ENCODE measurements around the gene ACTL6B.

Gene ACTL6B

DNA sequence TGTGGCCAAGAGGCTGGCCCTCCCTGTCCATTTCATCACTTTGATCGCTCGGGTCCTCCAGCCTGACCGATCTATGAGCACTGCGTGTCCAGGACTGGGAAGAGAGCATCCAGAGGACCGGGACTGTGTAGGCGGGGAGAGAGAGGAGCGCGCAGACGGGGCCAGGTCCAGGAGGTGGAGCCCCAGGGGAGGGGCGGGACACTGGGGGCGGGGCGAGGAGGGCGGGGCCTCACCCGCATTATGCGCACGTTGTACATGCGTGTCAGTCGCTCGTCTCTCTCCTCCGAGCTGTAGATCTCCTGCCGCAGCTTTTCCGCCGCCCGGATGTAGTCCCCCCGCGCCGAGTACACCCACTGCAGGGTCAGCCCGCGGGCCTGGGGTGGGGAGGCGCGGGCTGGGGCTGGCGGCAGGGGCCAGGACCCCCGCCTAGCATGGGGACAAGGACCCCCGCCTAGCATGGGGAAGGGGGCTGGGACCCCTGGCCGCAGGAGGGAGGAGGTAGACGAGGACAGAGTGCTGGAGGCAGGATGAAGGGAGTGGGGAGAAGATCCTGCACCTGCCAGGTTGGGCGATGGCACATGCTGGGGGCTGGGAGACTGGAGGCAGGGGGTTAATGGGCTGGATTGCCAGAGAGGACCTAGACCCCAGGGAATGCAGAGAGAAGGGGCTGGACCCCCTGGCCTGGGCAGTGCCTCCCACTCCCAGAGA is 29.6 kb downstream of the ACTL6B start:
- DNase-seq = peak; percentile 45 to 60

DNA sequence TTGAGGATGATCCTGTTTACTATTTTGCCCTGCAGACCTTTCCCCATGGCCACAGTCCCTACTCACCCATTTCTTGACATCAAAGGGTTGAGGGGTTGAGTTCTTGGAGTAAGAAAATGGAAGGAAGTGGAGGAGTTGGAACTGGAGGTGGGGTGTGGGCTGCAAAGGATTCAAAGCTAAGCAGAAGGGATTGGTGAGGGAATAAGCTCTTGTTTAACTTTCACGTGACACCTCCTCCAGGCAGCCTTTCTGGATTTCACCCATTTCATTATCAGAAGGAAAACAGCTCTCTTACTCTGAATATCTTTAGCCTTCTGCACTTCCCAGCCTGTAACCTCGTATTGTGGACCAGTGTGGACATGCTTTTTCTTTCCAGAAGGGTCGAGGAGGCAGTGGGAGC is 30.2 kb downstream of the ACTL6B start:
- no peak for DNase-seq

DNA sequence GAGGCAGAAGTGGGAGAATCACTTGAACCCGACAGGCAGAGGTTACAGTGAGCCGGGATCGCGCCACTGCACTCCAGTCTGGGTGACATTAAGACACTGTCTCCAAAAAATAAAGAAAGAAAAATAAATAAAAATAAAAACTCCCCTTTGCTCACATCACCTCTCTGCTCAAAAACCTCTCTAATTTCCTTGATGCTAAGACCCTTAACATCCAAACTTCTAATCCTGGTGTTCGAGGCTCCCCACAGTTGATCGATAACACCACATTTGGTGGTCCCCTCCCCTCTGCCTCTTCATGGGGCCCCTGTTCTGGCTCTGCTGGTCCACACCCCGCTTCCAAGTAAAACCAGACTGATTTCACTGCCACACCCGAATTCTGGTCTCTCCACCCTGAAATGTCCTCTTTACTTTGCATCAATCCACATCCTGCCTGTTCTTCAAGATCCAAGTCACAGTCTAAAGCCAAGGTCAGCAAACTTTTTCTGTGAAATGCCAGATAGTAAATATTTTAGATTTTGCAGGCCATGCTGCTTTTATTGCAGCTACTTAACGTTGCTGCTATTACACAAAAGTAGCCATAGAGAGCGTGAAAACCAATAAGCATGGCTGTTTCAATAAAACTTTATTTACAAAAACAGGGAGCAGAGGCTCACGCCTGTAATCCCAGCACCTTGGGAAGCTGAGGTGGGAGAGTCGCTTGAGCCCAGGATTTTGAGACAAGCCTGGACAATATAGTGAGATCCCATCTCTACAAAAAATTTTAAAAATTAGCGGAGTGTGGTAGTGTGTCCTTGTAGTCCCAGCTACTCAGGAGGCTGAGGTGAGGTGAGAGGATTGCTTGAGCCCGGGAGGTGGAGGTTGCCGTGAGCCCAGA is 32.1 kb downstream of the ACTL6B start:
- no peak for DNase-seq

DNA sequence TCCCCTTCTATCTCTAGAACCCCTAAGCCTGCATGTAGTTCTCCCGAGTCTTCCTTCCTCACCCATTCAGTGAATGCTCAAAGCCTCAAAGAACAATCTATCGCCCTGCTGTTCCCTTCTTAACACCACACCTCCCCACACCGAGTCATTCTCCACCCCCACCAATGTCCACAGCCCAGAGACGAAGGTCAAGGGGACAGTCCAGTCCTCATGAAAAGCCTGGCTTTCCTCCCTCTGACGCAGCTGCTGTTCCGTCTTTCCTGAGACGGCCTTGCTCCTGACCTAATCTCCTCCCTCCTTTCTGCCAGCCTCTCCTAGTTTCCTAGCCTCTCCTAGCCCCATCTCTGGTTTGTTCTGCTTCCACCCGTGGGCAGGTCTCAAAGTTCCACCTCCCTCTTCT is 34.7 kb downstream of the ACTL6B start:
- no peak for DNase-seq

DNA sequence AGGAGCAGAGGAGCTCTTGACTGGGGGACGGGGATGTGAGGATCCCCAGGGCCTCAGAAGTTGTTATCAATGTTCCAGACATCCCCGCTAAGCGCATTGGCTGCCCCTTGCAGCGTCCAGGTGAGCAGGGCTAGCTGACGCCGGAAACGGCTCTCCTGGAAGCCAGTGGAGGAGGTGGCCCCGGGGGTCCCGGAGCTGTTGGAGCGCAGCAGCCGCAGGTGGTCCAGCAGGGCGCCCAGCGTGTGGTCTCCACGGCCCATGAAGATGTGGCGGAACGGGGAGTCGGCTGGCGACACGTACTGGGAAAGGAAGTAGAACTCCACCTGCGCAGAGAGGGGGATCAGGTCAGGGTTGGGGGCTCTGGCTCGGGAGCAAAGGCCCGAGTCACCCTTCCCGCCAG is 35.4 kb downstream of the ACTL6B start:
- DNase-seq = no peak

DNA sequence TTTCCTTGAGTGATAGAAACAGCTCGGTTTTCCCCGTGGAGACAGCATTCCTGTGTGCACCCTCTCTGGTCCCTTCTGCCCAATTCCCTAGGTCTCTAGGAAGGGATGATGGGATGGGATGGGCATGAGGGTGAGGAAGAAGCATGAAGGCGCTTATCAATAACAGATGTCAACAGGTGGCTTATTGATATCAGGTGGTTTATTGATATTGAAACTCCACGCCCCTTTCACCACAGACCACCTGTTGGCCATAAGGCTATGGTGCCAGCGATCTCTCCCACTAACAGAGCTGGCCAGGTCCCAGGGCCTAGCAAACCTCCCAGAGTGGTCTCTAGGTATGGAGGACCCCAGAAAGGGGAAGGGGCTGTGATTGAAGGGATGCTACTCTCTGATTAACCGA is 36.0 kb downstream of the ACTL6B start:
- DNase-seq = no peak

DNA sequence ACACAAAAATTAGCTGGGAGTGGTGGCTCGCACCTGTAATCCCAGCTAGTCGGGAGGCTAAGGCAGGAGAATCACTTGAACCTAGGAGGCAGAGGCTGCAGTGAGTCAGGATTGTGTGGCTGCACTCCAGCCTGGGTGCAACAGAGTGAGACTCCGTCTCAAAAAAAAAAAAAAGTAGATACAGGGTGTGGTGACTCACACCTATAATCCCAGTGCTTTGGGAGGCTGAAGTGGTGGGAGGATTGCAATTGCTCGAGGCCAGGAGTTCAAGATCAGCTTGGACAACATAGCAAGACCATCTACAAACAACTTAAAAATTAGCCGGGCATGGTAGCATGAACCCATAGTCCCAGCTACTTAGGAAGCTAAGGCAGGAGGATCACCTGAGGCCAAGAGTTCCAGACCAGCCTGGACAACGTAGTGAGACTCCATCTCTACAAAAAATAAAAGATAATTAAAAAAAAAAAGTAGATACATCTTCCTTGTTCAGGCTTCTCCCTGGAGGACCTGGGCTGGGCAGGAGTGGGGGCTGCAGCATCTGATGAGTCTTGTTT is 41.9 kb downstream of the ACTL6B start:
- no peak for DNase-seq

DNA sequence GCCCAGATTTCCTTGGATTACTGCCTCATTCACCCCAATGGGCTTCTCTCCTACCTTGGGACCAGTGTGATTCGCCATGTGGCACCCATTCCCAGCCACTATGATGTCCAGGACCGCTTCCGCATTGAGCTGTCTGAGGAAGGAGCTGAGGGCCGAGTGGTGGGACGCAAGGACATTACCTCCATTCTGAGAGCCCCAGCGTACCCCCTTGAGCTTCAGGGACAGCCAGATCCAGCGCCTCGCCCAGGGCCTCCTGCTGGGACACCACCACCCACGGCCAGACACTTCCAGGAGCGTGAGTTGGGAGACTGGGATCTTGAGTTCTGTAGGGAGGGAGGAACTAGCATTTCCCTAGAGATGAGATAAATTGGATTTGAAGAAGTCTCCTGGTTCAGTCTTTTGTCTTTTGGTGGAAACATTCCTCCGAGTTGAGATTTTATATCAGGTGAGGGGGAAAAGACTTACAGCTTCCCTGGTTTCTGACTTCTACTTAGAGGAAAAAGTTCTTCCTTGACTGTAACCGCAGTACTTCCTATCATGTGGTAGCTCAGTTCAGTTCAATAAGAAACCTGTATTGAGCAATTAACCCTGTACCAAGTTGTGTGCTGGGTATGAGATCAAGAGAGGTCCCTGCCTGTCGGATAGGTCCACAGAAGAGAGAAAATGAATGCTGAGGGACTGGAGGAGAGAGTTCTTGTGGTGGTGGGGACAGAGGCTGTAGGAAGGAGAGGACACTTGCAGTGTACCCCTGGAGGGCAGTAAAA is 42.7 kb downstream of the ACTL6B start:
- DNase-seq = no peak

DNA sequence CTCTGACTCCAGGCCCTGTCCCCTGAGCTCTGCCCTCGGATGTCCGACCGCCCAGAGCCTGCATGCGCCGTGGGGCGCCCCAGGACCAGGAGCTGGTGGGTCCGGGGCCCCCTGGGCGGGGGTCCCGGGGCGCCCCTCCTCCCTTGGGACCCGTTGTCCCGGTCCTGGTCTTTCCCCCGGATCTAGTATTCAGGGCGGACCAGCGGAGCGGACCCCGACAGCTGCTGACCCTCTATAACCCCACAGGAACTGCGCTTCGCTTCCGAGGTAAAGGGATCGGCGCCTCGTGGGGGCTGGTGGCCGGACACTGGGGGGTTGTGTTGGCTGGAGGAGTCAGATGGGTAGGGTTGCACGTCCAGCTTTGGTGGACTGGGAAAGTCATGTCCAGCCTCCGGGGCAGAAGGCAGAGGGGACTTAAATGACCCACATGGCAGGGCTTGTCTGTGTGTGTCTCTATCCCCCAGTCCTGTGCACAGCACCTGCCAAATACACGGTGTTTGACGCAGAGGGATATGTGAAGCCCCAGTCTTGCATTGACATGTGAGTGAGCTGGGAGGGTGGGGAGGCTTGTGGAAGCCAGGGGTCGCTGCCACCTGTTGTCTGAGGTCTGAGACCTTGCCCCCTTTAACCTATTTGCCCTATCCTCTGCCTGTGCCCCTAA is 43.4 kb downstream of the ACTL6B start:
- no peak for DNase-seq

DNA sequence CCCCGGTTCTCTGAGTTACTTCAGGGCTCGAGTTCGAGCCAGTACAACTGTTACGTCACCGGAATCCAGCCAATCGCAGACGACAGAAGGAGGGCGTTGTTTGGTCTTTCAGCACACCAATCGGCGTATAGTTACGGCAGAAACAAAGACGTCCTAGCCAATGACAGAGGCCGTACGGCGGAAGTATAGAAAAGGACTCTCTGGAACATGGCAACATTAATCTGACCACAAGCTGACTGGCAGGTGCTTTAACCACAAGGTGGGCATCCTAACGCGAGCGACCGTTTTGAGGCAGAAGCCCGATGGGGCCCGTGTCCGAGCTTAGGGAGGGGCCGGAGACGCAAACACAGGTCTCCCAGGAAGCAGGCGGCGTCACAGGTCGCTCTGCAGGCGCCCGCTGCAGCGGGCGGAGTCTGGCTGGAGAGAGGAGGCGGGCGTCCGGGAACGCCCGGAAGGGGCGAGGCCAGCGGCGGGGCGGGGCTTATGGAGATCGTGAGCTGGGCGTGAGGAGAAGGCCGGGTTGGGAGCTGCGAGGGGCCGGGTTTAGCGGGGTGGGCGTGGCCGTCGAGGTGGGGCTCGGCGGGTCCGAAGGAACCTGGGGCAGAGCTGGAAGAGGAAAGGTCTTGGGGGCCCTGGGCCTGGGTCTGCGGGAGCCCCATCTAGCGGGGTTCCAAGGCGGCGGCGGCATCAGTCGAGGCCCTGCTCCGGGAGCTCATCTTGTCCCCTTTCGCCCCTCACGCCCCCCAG is 44.1 kb downstream of the ACTL6B start, which contains the start of gene MOSPD3:
Gene MOSPD3 (plus strand): TSS at position 558 of the 747 bp plus-strand sequence. CDS start 252 bp downstream, outside the sequence.
- DNase-seq = peak; percentile 97 to 98

DNA sequence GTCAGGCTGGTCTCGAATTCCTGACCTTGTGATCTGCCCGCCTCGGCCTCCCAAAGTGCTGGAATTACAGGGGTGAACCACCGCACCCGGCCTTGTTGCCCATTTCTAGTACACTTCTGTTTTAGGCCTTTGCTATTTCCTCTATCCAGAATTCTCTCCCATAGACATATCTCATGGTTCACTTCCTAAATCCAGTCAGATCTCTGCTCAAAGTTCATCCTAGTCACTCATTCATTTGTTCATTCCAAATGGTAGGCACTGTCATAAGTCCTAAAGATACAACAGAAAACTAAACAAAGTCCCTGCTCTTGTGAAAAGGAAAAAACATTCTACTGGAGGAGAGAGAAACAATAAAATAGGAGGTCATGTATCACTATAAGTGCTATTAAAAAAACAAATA is 46.3 kb downstream of the ACTL6B start:
- no peak for DNase-seq

DNA sequence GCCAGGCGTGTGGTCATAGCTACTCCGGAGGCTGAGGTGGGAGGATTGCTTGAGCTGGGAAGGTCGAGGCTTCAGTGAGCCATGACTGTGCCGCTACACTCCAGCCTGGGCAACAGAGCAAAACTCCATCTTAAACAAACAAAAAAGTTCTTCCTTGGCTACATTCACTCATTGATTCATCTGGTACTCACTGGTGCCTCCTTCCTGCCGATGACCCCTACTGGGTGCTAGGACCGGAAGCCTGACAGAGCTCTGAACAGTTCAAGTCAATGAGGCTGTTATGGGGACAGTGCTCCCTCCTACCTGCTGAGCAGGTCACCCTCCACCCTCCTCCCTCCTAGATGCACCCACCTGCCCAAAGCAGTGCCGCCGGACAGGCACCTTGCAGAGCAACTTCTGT is 49.1 kb downstream of the ACTL6B start:
- no peak for DNase-seq

DNA sequence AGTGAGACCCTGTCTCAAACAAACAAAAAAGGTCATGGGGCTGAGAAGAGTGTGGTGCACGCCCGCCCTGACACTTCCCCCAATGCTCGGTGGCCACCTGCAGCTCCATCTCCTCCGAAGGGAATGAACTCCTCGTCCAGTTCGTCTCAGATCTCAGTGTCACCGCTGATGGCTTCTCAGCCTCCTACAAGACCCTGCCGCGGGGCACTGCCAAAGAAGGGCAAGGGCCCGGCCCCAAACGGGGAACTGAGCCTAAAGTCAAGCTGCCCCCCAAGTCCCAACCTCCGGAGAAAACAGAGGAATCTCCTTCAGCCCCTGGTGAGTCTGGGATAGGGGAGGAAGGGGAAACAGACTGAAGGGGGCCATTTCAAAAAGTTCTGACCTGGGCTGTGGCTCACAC is 49.9 kb downstream of the ACTL6B start:
- no peak for DNase-seq

DNA sequence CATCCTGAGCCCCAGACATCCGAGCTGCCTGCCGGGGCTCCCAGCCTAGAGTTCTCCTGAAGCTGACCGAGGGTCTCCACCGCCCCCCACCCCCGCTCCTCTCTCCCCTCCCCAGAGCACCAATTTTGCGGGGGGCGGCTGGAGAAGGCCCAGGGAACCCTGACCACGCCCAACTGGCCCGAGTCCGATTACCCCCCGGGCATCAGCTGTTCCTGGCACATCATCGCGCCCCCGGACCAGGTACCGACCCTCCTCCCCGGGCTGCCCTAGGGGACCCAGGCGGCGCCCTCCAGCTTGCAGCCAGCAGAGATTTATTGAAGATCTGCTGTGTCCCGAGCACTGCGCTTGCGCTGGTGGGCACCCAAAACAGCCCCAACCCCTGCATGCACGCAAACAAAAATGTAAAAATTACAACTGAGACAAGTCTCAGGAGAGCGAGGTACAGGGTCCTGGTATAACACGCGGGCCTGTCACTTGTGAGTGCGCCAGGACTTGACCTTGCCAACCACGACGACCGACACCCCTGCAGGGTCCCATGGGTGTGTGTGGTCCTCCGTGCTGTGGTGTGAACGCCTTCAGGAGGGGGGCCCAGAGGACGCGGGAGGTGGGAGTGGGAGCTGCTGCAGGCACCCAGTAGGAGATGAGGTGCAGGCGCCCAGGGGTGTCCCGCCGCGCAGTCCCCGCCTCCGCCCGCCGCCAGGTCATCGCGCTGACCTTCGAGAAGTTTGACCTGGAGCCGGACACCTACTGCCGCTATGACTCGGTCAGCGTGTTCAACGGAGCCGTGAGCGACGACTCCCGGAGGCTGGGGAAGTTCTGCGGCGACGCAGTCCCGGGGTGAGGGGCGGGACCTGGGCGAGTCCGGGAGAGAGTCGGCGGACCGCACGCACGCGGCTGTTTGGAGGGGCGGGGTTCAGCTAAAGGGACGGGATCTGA is 51.0 kb downstream of the ACTL6B start:
- DNase-seq = peak in 1 of 2 donors; percentile 13

DNA sequence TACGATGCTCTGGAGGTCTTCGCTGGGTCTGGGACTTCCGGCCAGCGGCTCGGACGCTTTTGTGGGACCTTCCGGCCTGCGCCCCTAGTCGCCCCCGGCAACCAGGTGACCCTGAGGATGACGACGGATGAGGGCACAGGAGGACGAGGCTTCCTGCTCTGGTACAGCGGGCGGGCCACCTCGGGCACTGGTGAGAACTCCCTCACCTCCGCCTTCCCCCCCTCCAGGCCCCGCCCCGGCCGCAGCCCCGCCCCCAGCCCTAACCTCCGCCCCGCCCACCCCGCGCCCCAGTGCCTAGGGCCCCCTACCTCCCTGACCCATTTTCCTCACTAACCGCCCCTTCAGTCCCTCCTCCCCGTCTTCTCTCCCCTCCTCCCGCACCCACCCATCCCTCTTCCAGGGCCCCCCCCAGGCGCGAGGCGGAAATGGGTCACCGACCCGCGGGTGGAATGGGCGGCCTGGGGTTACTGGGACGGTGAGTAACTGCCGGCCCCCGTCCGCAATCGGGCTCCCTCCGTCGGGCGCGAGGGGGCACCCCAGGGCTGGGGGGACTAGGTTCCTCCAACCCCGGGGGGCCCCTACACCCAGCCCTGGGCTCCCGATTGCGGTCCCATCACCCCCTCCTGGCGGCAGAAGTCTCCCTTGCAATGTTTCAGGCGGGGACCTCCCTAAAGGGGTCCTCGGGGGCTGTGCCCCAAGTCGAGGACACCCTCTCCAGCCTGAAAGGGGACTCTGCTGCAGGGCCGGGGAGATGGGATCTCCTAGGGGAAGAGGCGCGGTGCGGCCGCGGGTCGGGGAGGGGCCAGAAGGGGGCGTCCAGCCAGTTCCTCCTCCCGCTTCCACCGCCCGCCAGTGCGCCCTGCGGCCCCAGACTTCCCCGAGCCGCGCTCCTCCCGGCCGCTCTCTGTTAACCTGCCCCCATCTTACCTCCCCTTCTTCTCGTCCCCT is 51.9 kb downstream of the ACTL6B start:
- DNase-seq = peak; percentile 56 to 71

DNA sequence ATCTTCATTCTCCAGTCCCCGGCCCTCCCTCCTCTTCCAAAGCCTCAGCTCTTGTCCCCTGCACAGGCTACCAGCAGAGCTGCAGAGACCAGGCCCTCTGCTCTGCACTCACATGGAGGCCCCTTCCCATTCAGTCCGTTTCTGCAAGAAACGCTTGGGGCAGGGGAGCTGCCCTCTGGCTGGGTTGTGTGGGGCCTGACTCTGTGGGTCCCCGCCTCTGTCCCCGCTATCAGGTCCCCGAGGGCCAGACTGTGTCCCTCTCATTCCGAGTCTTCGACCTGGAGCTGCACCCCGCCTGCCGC is 52.6 kb downstream of the ACTL6B start:
- no peak for DNase-seq

DNA sequence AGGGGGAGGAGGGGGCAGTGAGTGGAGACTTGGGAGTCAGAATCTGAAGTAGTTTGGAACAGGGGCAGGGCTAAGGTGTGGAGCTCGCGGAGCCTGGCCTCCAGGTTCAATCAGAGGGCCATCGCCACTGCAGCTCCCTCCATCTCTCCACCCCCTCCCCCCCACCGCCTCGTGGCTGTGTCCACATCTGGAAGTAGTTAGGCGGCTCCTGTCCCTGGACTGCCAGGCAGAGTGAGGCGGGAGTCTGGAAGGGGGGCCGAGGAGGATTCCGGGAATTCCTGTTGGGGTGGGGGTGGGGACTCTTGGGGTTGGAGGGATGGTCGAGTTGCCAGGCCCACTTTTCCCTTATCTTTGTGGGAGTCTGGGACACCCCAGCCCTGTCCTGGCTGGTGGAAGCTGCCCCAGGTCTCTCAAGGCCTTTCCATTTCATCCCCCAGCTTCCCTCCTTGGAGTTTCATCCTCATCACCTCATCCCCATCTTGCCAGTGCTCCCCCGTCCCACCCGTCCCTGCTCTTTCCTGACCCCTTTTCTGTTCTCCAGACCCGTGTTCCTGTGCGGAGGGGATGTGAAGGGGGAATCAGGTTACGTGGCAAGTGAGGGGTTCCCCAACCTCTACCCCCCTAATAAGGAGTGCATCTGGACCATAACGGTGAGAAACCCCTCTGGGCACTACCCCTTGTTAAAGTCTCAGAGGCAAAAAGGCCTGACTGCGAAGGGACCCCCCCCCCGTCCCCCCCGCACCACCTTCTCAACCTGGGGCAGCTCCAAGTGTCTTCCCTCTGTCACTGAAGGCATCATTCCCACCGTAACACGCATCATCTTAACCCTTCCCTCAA is 53.1 kb downstream of the ACTL6B start:
- DNase-seq = no peak

DNA sequence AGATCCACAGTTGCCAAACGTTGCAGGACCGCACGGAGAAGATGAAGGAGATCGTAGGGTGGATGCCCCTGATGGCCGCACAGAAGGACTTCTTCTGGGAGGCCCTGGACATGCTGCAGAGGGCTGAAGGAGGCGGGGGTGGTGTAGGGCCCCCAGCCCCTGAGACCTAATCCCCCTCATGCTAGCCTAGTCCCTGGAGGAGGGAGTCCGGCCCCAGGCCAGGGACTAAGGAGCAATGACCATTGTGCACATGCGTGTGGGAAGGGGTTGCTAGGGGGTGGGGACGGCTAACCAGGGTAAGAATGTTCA is 55.6 kb downstream of the ACTL6B start:
- no peak for DNase-seq
